H1 (cell line): ENCODE measurements around the gene FCN2. TPM values are rescaled to one million over a fixed set of nuclear protein-coding genes. Genes with fewer than 3 reads are reported as not detected.

Experiments used
- CTCF ChIA-PET: fragments of 300-600 bp; sonication (Branson Sonifier 250); formaldehyde crosslinking; loops from one replicate; lab custom pipeline; 2021; ENCODE audit not compliant: partially characterized antibody; lab: Charles Lee
- POLR2A ChIA-PET: fragments of 300-600 bp; sonication (Branson Sonifier 250); formaldehyde crosslinking; loops from one replicate; lab custom pipeline; 2021; ENCODE audit warnings: inconsistent platforms; ENCODE audit not compliant: partially characterized antibody; lab: Charles Lee
- DNase-seq, 2 experiments: peaks; one replicate each; pipeline versions ENCODE4 v3.0.0 to v3.0.0-alpha.2; 2010 to 2022; ENCODE audit warnings: low spot score in 2 of 2, low read depth in 1 of 2, mixed read lengths in 1 of 2
- FAIRE-seq: peaks from 2 replicates; lab custom pipeline; 2011; peaks lifted over from hg19 to GRCh38; lab: Jason Lieb, UNC
- H2AFZ ChIP-seq: 2 replicates; pipeline ENCODE4 v1.8.1; 2012; ENCODE audit warnings: low read length, inconsistent platforms
- H2AK5ac ChIP-seq: 2 replicates; pipeline ENCODE4 v1.6.1; 2013; ENCODE audit warnings: low read depth, low read length
- H2BK120ac ChIP-seq: replicated peaks from 2 replicates; pipeline ENCODE3; 2013; ENCODE audit warnings: low read depth, low read length, inconsistent platforms
- H2BK12ac ChIP-seq: 2 replicates; pipeline ENCODE4 v1.6.1; 2013; ENCODE audit warnings: low read depth, low read length
- H2BK15ac ChIP-seq: 2 replicates; pipeline ENCODE4 v1.6.1; 2013; ENCODE audit warnings: low read length
- H2BK20ac ChIP-seq: 2 replicates; pipeline ENCODE4 v1.6.1; 2013; ENCODE audit warnings: low read length
- H2BK5ac ChIP-seq: 2 replicates; pipeline ENCODE4 v1.6.1; 2013; ENCODE audit warnings: low read depth, low read length
- H3K14ac ChIP-seq: 2 replicates; pipeline ENCODE4 v1.6.1; 2013; ENCODE audit warnings: inconsistent platforms; ENCODE audit not compliant: insufficient read length
- H3K18ac ChIP-seq: 2 replicates; pipeline ENCODE4 v1.6.1; 2013; ENCODE audit warnings: low read length; ENCODE audit errors: extremely low read depth
- H3K23ac ChIP-seq: 2 replicates; pipeline ENCODE4 v1.6.1; 2013; ENCODE audit warnings: inconsistent platforms; ENCODE audit not compliant: insufficient read length
- H3K23me2 ChIP-seq: 2 replicates; pipeline ENCODE4 v1.6.1; 2013; ENCODE audit warnings: low read depth, low read length
- H3K27ac ChIP-seq: 2 replicates; pipeline ENCODE4 v1.6.1; 2011; ENCODE audit warnings: low read depth, low read length, inconsistent platforms
- H3K27me3 ChIP-seq, 4 experiments: replicated peaks in 1 of 4; 1 replicate in 1 of 4; 2 replicates in 3 of 4; pipeline versions ENCODE4 v1.6.1 to v1.8.1; 2011 to 2013; ENCODE audit warnings: low read length in 3 of 4, mild to moderate bottlenecking in 3 of 4, inconsistent platforms in 2 of 4, mixed read lengths in 2 of 4, moderate library complexity in 1 of 4; ENCODE audit not compliant: control insufficient read depth in 3 of 4, insufficient read depth in 3 of 4; ENCODE audit errors: extremely low read depth in 1 of 4
- H3K36me3 ChIP-seq, 4 experiments: 2 replicates each; pipeline versions ENCODE4 v1.6.1 to v1.8.1; 2011 to 2013; ENCODE audit warnings: mild to moderate bottlenecking in 4 of 4, low read length in 3 of 4, moderate library complexity in 2 of 4, control low read depth in 1 of 4, inconsistent platforms in 1 of 4; ENCODE audit not compliant: insufficient read depth in 4 of 4, control insufficient read depth in 2 of 4
- H3K4ac ChIP-seq: replicated peaks from 2 replicates; pipeline ENCODE3; 2013; ENCODE audit warnings: low read length, low read depth, mixed read lengths, inconsistent platforms; ENCODE audit not compliant: insufficient read length
- H3K4me1 ChIP-seq, 4 experiments: replicated peaks in 1 of 4; 1 replicate in 1 of 4; 2 replicates in 3 of 4; pipeline versions ENCODE4 v1.6.1 to v1.8.1; 2011 to 2013; ENCODE audit warnings: low read length in 3 of 4, inconsistent platforms in 2 of 4, mixed read lengths in 1 of 4; ENCODE audit not compliant: insufficient read depth in 4 of 4, control insufficient read depth in 3 of 4
- H3K4me2 ChIP-seq, 2 experiments: 2 replicates each; pipeline versions ENCODE4 v1.6.1 to v1.8.1; 2011 to 2013; ENCODE audit warnings: low read depth in 2 of 2, low read length in 2 of 2, control low read depth in 1 of 2, inconsistent platforms in 1 of 2, mild to moderate bottlenecking in 1 of 2; ENCODE audit not compliant: insufficient read depth in 1 of 2
- H3K4me3 ChIP-seq, 4 experiments: fragments of 200-600, 300-600 bp in 1 of 4; sonication (generic), shearing (Covaris generic), sonication (Bioruptor Twin) in 1 of 4; 2 replicates each; pipeline versions ENCODE4 v1.5.1 to v1.8.1; 2011 to 2016; ENCODE audit warnings: low read length in 4 of 4, low read depth in 3 of 4, control low read depth in 2 of 4, inconsistent platforms in 2 of 4, mild to moderate bottlenecking in 2 of 4, mixed read lengths in 1 of 4, moderate library complexity in 1 of 4; ENCODE audit not compliant: insufficient read depth in 2 of 4; ENCODE audit errors: extremely low read depth in 1 of 4
- H3K56ac ChIP-seq: replicated peaks from 2 replicates; pipeline ENCODE3; 2013; ENCODE audit warnings: low read depth, mild to moderate bottlenecking, mixed read lengths, low read length, inconsistent platforms; ENCODE audit not compliant: insufficient read length
- H3K79me1 ChIP-seq: 2 replicates; pipeline ENCODE4 v1.6.1; 2013; ENCODE audit warnings: low read depth, low read length, control low read depth
- H3K79me2 ChIP-seq, 2 experiments: 2 replicates each; pipeline versions ENCODE4 v1.6.1 to v1.8.1; 2012 to 2013; ENCODE audit warnings: low read length in 2 of 2, mild to moderate bottlenecking in 2 of 2, inconsistent platforms in 1 of 2; ENCODE audit not compliant: insufficient read depth in 2 of 2, control insufficient read depth in 1 of 2
- H3K9ac ChIP-seq, 4 experiments: replicated peaks in 1 of 4; 1 replicate in 1 of 4; 2 replicates in 3 of 4; pipeline versions ENCODE4 v1.6.1 to v1.8.1; 2011 to 2013; ENCODE audit warnings: low read depth in 3 of 4, low read length in 3 of 4, control low read depth in 2 of 4, mild to moderate bottlenecking in 2 of 4, moderate library complexity in 2 of 4, inconsistent platforms in 1 of 4; ENCODE audit errors: extremely low read depth in 1 of 4
- H3K9me3 ChIP-seq, 2 experiments: 2 replicates each; pipeline versions ENCODE4 v1.6.1 to v1.8.1; 2012 to 2013; ENCODE audit warnings: mild to moderate bottlenecking in 2 of 2, moderate library complexity in 2 of 2, control low read depth in 1 of 2, inconsistent platforms in 1 of 2, low read depth in 1 of 2, low read length in 1 of 2, mixed read lengths in 1 of 2; ENCODE audit not compliant: insufficient read depth in 2 of 2
- H4K20me1 ChIP-seq, 2 experiments: replicated peaks in 1 of 2; 2 replicates each; pipeline versions ENCODE3 to v1.8.1; 2011 to 2013; ENCODE audit warnings: inconsistent platforms in 2 of 2, low read length in 2 of 2, mild to moderate bottlenecking in 1 of 2; ENCODE audit not compliant: insufficient read depth in 2 of 2, control insufficient read depth in 1 of 2
- H4K5ac ChIP-seq: 2 replicates; pipeline ENCODE4 v1.6.1; 2013; ENCODE audit warnings: low read length, low read depth, mixed read lengths, inconsistent platforms; ENCODE audit not compliant: insufficient read length
- H4K8ac ChIP-seq: 2 replicates; pipeline ENCODE4 v1.8.0; 2013; ENCODE audit warnings: mild to moderate bottlenecking, moderate library complexity, low read length, inconsistent platforms; ENCODE audit not compliant: insufficient read depth; ENCODE audit errors: extremely low read depth
- H4K91ac ChIP-seq: replicated peaks from 2 replicates; pipeline ENCODE3; 2013; ENCODE audit warnings: low read length, mixed read lengths, inconsistent platforms; ENCODE audit not compliant: insufficient read length
- ASH2L ChIP-seq: fragments of 200-600, 300-600 bp; sonication (generic); IDR thresholded peaks from one replicate; pipeline ENCODE4 v1.7.1; 2017; ENCODE audit warnings: low read length
- EZH2 ChIP-seq: fragments of 200-600 bp; sonication (generic); IDR thresholded peaks from 2 replicates; pipeline ENCODE4 v1.7.1; 2012; ENCODE audit warnings: low read depth, mild to moderate bottlenecking, moderate library complexity, low read length, inconsistent platforms; ENCODE audit not compliant: severe bottlenecking
- FOSL1 ChIP-seq: IDR thresholded peaks from 2 replicates; pipeline ENCODE4 v1.6.1; 2011; ENCODE audit warnings: mild to moderate bottlenecking, low read depth, low read length, moderate library complexity; ENCODE audit not compliant: insufficient read depth
- MAX ChIP-seq: IDR thresholded peaks from 2 replicates; pipeline ENCODE4 v1.6.1; 2012; ENCODE audit warnings: inconsistent platforms
- NRF1 ChIP-seq: IDR thresholded peaks from 2 replicates; pipeline ENCODE4 v1.6.1; 2011; ENCODE audit warnings: mild to moderate bottlenecking, low read depth, low read length, improper control_type of control experiment
- POLR2A ChIP-seq, 2 experiments: IDR thresholded peaks; 1 replicate in 1 of 2; 2 replicates in 1 of 2; pipeline ENCODE4 v1.6.1; 2011; ENCODE audit warnings: low read depth in 2 of 2, low read length in 2 of 2, mild to moderate bottlenecking in 2 of 2; ENCODE audit errors: control extremely low read depth in 1 of 2
- POLR2AphosphoS5 ChIP-seq: IDR thresholded peaks from 2 replicates; pipeline ENCODE4 v1.6.1; 2011; ENCODE audit warnings: low read depth, low read length
- RNF2 ChIP-seq: fragments of 200-900, 300-1000 bp; sonication (generic); IDR thresholded peaks from 2 replicates; pipeline ENCODE4 v1.7.1; 2016; ENCODE audit warnings: borderline replicate concordance, low read depth, mild to moderate bottlenecking, antibody characterized with exemption, low read length; ENCODE audit not compliant: poor library complexity, severe bottlenecking; ENCODE audit errors: missing control alignments
- TCF12 ChIP-seq: IDR thresholded peaks from 2 replicates; pipeline ENCODE4 v1.6.1; 2011; ENCODE audit warnings: low read depth, mild to moderate bottlenecking, low read length
- WGBS, 2 experiments: shearing (Covaris generic) in 1 of 2; methylation state at CpG; one replicate each; pipeline versions ENCODE4 v1.1.6 to v1.1.7; 2013 to 2015; ENCODE audit warnings: low lambda C conversion rate in 2 of 2, mixed read lengths in 2 of 2, inconsistent platforms in 1 of 2, low coverage in 1 of 2, missing lambda C conversion rate in 1 of 2; ENCODE audit not compliant: insufficient replicate concordance in 2 of 2, insufficient coverage in 1 of 2, insufficient read length in 1 of 2; ENCODE audit errors: extremely low coverage in 1 of 2, missing lambda C conversion rate in 1 of 2; 5-methylcytosine and 5-hydroxymethylcytosine counted together
- polyA plus RNA-seq, 7 experiments: library from polyadenylated mRNA; depleted of rRNA in 3 of 7; stranded (reverse) in 5 of 7; unstranded in 2 of 7; fragments of >200 nt in 5 of 7; fragments of 200-250 nt in 2 of 7; gene quantifications; 1 replicate in 5 of 7; 2 replicates in 1 of 7; 4 replicates in 1 of 7; pipeline versions ENCODE4 v1.2.1 to v1.2.3, GENCODE V29; 2011 to 2013; ENCODE audit warnings: missing spikeins in 2 of 7, mixed read lengths in 2 of 7
- total RNA-seq: library from RNA; stranded (reverse); fragmentation: NEBNext Ultra II Directional; extraction: Animal tissue kit (Norgen Biotek cat#: 25700); gene quantifications from 2 replicates; pipeline ENCODE4 v1.2.1, GENCODE V29; 2021

FCN2 gene
- total and polyA plus RNA-seq, 2 of the 8 experiments (the other 6 are each of a cell fraction or from before 2014, with no cell fraction given): not detected

GRCh38 chr9:134929193-134930158, 48.9 kb downstream of the FCN2 start:
- Histone ChIP-seq H3K23ac (no peak overlapping the region), H2BK12ac (no peak overlapping the region), H3K27ac (no peak overlapping the region), H3K27me3 (no peaks in the 10 kb centered on the region), H3K23me2 (no peaks in the 10 kb centered on the region), H2AK5ac (no peak overlapping the region), H3K36me3 (no peaks in the 10 kb centered on the region), H3K4me1 (peaks cover 0 to 3% (median 0%) of the 10 kb centered on the region in 4 experiments; a peak in 2 of 7 replicates), H2AFZ (no peak overlapping the region), H3K79me1 (no peaks in the 10 kb centered on the region), H3K4me2 (no peak overlapping the region), H3K4ac (no peak overlapping the region), H2BK5ac (no peak overlapping the region), H4K5ac (no peak overlapping the region), H4K20me1 (no peaks in the 10 kb centered on the region), H3K18ac (no peak overlapping the region), H4K8ac (no peak overlapping the region; the same call in 1 of the 2 replicates), H2BK15ac (no peak overlapping the region), H2BK20ac (no peak overlapping the region), H3K9me3 (no peaks in the 10 kb centered on the region), H3K4me3 (no peak overlapping the region), H2BK120ac (no peak overlapping the region), H4K91ac (no peak overlapping the region), H3K56ac (no peak overlapping the region), H3K14ac (no peak overlapping the region), H3K9ac (no peak overlapping the region), H3K79me2 (no peaks in the 10 kb centered on the region)
- FAIRE-seq: no peak
- ChIA-PET CTCF (no interaction called here), POLR2A (no interaction called here)
- DNase-seq: no peak
- WGBS, 2 experiments: 92% methylated on average over 11 of the region's 13 CpGs; no CpG with 5 or more reads in 1 of the 2 experiments
- TF ChIP-seq NRF1: no peak
- no peak for TF ChIP-seq TCF12
- TF ChIP-seq POLR2A (IDR thresholded peaks at IDR 0.05; ENCODE audit: control extremely low read depth in 1 of 2, low read depth in 2 of 2, low read length in 2 of 2): no peak
- TF ChIP-seq FOSL1: no peak
- no peak for TF ChIP-seq MAX
- no peak for TF ChIP-seq POLR2AphosphoS5
- no peak for TF ChIP-seq ASH2L
- TF ChIP-seq RNF2: no peak
- no peak for TF ChIP-seq EZH2
